Jurkat, Clone E6-1 (cell line): Measurements from ENCODE around the gene MIX23. TPM values are rescaled to one million over a fixed set of nuclear protein-coding genes. Genes with fewer than 3 reads are reported as not detected.

Experiments used
- DNase-seq: peaks from one replicate; pipeline ENCODE4 v3.0.0-alpha.2; 2011; ENCODE audit warnings: low read depth, low spot score
- H3K4me3 ChIP-seq: 2 replicates; pipeline ENCODE4 v1.5.1; 2011; ENCODE audit warnings: mild to moderate bottlenecking, low read length, control low read depth, moderate library complexity
- polyA plus RNA-seq: library from polyadenylated mRNA; unstranded; fragments of >200 nt; gene quantifications from one replicate; pipeline ENCODE4 v1.2.1, GENCODE V29; 2012; ENCODE audit warnings: missing spikeins; ENCODE audit not compliant: insufficient read length, insufficient read depth

The MIX23 gene
- polyA plus RNA-seq: 86.1 TPM

- DNase-seq: peak; percentile 83
- H3K4me3 ChIP-seq: peak within 1 kb of the TSS; percentile 67
Observed at GRCh38 chr3:122382888-122383666, at the start of gene MIX23. MIX23 (minus strand) TSS chr3:122383231; CDS start chr3:122383224, 7 bp downstream.

- H3K4me3 ChIP-seq: no peak overlapping the region
Observed at GRCh38 chr3:122430371-122430770, 47.3 kb upstream of the MIX23 start.

GRCh38 chr3:122427857-122428471 is 44.9 kb upstream of the MIX23 start:
- H3K4me3 ChIP-seq: no peak overlapping the region
- no peak for DNase-seq

More at GRCh38 chr3:122430371-122430770, 47.3 kb upstream of the MIX23 start:
- peak; percentile 8 for DNase-seq

- DNase-seq: no peak
- H3K4me3 ChIP-seq: no peak overlapping the region
Observed at GRCh38 chr3:122421836-122422235, 38.8 kb upstream of the MIX23 start.

GRCh38 chr3:122421101-122421500 is 38.1 kb upstream of the MIX23 start:
- no peak overlapping the region for H3K4me3 ChIP-seq
- DNase-seq: no peak

- H3K4me3 ChIP-seq: peak overlapping the region; percentile 80
- no peak for DNase-seq
Observed at GRCh38 chr3:122416966-122417365, 33.9 kb upstream of the MIX23 start.

GRCh38 chr3:122415762-122416654 is 33.0 kb upstream of the MIX23 start, which contains the start of gene WDR5B:
WDR5B (minus strand) TSS chr3:122416062; CDS start chr3:122415528, 534 bp downstream.
- peak; percentile 97 for DNase-seq
- H3K4me3 ChIP-seq: peak within 1 kb of the TSS; percentile 80

- peak; percentile 60 for DNase-seq
- H3K4me3 ChIP-seq: peak overlapping the region; percentile 80
Observed at GRCh38 chr3:122415104-122415744, 32.2 kb upstream of the MIX23 start.

GRCh38 chr3:122414391-122414790 is 31.4 kb upstream of the MIX23 start:
- DNase-seq: no peak
- H3K4me3 ChIP-seq: no peak overlapping the region

GRCh38 chr3:122410639-122411038 is 27.6 kb upstream of the MIX23 start:
- H3K4me3 ChIP-seq: no peak overlapping the region
- no peak for DNase-seq

GRCh38 chr3:122410111-122410510 is 27.1 kb upstream of the MIX23 start:
- DNase-seq: no peak
- H3K4me3 ChIP-seq: no peak overlapping the region

- H3K4me3 ChIP-seq: no peak overlapping the region
- no peak for DNase-seq
Observed at GRCh38 chr3:122409446-122409845, 26.4 kb upstream of the MIX23 start.

- no peak overlapping the region for H3K4me3 ChIP-seq
- no peak for DNase-seq
Observed at GRCh38 chr3:122407946-122408345, 24.9 kb upstream of the MIX23 start.

- DNase-seq: no peak
- H3K4me3 ChIP-seq: no peak overlapping the region
Observed at GRCh38 chr3:122406198-122406597, 23.2 kb upstream of the MIX23 start.

GRCh38 chr3:122405015-122405414 is 22.0 kb upstream of the MIX23 start:
- H3K4me3 ChIP-seq: no peak overlapping the region
- DNase-seq: no peak

GRCh38 chr3:122403489-122403888 is 20.5 kb upstream of the MIX23 start:
- DNase-seq: no peak
- no peak overlapping the region for H3K4me3 ChIP-seq

GRCh38 chr3:122398920-122399319 is 15.9 kb upstream of the MIX23 start:
- no peak for DNase-seq
- no peak overlapping the region for H3K4me3 ChIP-seq

GRCh38 chr3:122397201-122397600 is 14.2 kb upstream of the MIX23 start:
- DNase-seq: no peak
- no peak overlapping the region for H3K4me3 ChIP-seq

- H3K4me3 ChIP-seq: no peak overlapping the region
- no peak for DNase-seq
Observed at GRCh38 chr3:122396511-122396910, 13.5 kb upstream of the MIX23 start.
